ENCODE measurements around the gene FAM167B. TPM values are rescaled to one million over a fixed set of nuclear protein-coding genes. Genes with fewer than 3 reads are reported as not detected.

The FAM167B gene
- total RNA-seq, 1 donor from 2014 or later, result 0.57 TPM

- H3K9me3 Mint-ChIP-seq, result no peaks in the 10 kb centered on the region
- peaks cover 6% of the 10 kb centered on the region for H3K36me3 Mint-ChIP-seq (ENCODE audit: low read depth)
- DNase-seq (ENCODE audit: low spot score), result peak; percentile 35
- peaks cover 17% of the 10 kb centered on the region for H3K4me1 Mint-ChIP-seq (ENCODE audit: low read depth)
- intact Hi-C loops (cut with micrococcal nuclease), result loop anchor here (1.0 kb wide), 3 partner anchors 32 to 198 kb away; no protein-coding TSS in a partner anchor
- H3K27ac Mint-ChIP-seq, result no peak overlapping the region
- H3K27me3 Mint-ChIP-seq (ENCODE audit: insufficient read depth), result no peaks in the 10 kb centered on the region
- H3K4me3 Mint-ChIP-seq, result no peak overlapping the region
Observed at GRCh38 chr1:32215629-32216480, 31.2 kb upstream of the FAM167B start.

GRCh38 chr1:32216566-32216965 is 30.5 kb upstream of the FAM167B start:
- DNase-seq (ENCODE audit: low spot score), result no peak
- Mint-ChIP-seq H3K36me3 (ENCODE audit: low read depth) (peaks cover 6% of the 10 kb centered on the region), H3K4me1 (ENCODE audit: low read depth) (peaks cover 24% of the 10 kb centered on the region), H3K27ac (no peak overlapping the region), H3K27me3 (ENCODE audit: insufficient read depth) (no peaks in the 10 kb centered on the region), H3K4me3 (no peak overlapping the region), H3K9me3 (no peaks in the 10 kb centered on the region)
- intact Hi-C loops (cut with micrococcal nuclease), result no loop called here

- Mint-ChIP-seq H3K4me3 (no peak overlapping the region), H3K4me1 (ENCODE audit: low read depth) (peaks cover 35% of the 10 kb centered on the region), H3K27ac (no peak overlapping the region), H3K9me3 (no peaks in the 10 kb centered on the region), H3K36me3 (ENCODE audit: low read depth) (peaks cover 13% of the 10 kb centered on the region), H3K27me3 (ENCODE audit: insufficient read depth) (no peaks in the 10 kb centered on the region)
- DNase-seq (ENCODE audit: low spot score), result no peak
- intact Hi-C loops (cut with micrococcal nuclease), result no loop called here
Observed at GRCh38 chr1:32219022-32219421, 28.0 kb upstream of the FAM167B start.

GRCh38 chr1:32220746-32221580 is 26.1 kb upstream of the FAM167B start:
- Mint-ChIP-seq H3K27me3 (ENCODE audit: insufficient read depth) (no peaks in the 10 kb centered on the region), H3K4me3 (peak overlapping the region; percentile 98), H3K36me3 (ENCODE audit: low read depth) (peaks cover 21% of the 10 kb centered on the region), H3K27ac (peak overlapping the region; percentile 95), H3K4me1 (ENCODE audit: low read depth) (peaks cover 32% of the 10 kb centered on the region), H3K9me3 (no peaks in the 10 kb centered on the region)
- intact Hi-C loops (cut with micrococcal nuclease), result loop anchor here (10.0 kb wide), 1 partner anchor 54 kb away; no protein-coding TSS in a partner anchor
- no peak for DNase-seq (ENCODE audit: low spot score)

GRCh38 chr1:32221581-32221979 is 25.4 kb upstream of the FAM167B start:
- peaks cover 25% of the 10 kb centered on the region for H3K36me3 Mint-ChIP-seq (ENCODE audit: low read depth)
- intact Hi-C loops (cut with micrococcal nuclease), result loop anchor here (10.0 kb wide), 1 partner anchor 53 kb away; no protein-coding TSS in a partner anchor
- peak overlapping the region; percentile 98 for H3K4me3 Mint-ChIP-seq
- peak overlapping the region; percentile 95 for H3K27ac Mint-ChIP-seq
- H3K9me3 Mint-ChIP-seq, result no peaks in the 10 kb centered on the region
- no peaks in the 10 kb centered on the region for H3K27me3 Mint-ChIP-seq (ENCODE audit: insufficient read depth)
- DNase-seq (ENCODE audit: low spot score), result no peak
- peaks cover 27% of the 10 kb centered on the region for H3K4me1 Mint-ChIP-seq (ENCODE audit: low read depth)

- intact Hi-C loops (cut with micrococcal nuclease), result loop anchor here (1.0 to 10.0 kb wide), 8 partner anchors 21 to 193 kb away; partner anchors contain the start of genes BSDC1, HDAC1 and TXLNA
- Mint-ChIP-seq H3K9me3 (no peaks in the 10 kb centered on the region), H3K36me3 (ENCODE audit: low read depth) (peaks cover 25% of the 10 kb centered on the region), H3K27me3 (ENCODE audit: insufficient read depth) (no peaks in the 10 kb centered on the region), H3K27ac (peak within 1 kb of the TSS; percentile 95), H3K4me3 (peak within 1 kb of the TSS; percentile 98), H3K4me1 (ENCODE audit: low read depth) (peaks cover 25% of the 10 kb centered on the region)
- peak; percentile 89 for DNase-seq (ENCODE audit: low spot score)
Observed at GRCh38 chr1:32221980-32222755, 24.9 kb upstream of the FAM167B start, which contains the start of the genes EIF3I and TMEM234. Gene EIF3I (plus strand): TSS chr1:32222407. CDS start chr1:32222442, 35 bp downstream. Gene TMEM234 (minus strand): TSS chr1:32222353. CDS start chr1:32222322, 31 bp downstream.

- H3K36me3 Mint-ChIP-seq (ENCODE audit: low read depth), result peaks cover 33% of the 10 kb centered on the region
Observed at GRCh38 chr1:32223683-32224082, 23.3 kb upstream of the FAM167B start.

GRCh38 chr1:32224285-32224684 is 22.7 kb upstream of the FAM167B start:
- peak overlapping the region; percentile 98 for H3K4me3 Mint-ChIP-seq
- H3K27ac Mint-ChIP-seq, result no peak overlapping the region
- H3K4me1 Mint-ChIP-seq (ENCODE audit: low read depth), result peaks cover 32% of the 10 kb centered on the region
- no peaks in the 10 kb centered on the region for H3K9me3 Mint-ChIP-seq
- intact Hi-C loops (cut with micrococcal nuclease), result loop anchor here (10.0 kb wide), 1 partner anchor 51 kb away; no protein-coding TSS in a partner anchor
- peaks cover 39% of the 10 kb centered on the region for H3K36me3 Mint-ChIP-seq (ENCODE audit: low read depth)
- no peaks in the 10 kb centered on the region for H3K27me3 Mint-ChIP-seq (ENCODE audit: insufficient read depth)
- no peak for DNase-seq (ENCODE audit: low spot score)

More at GRCh38 chr1:32223683-32224082, 23.3 kb upstream of the FAM167B start:
- no peak for DNase-seq (ENCODE audit: low spot score)
- H3K27ac Mint-ChIP-seq, result peak overlapping the region; percentile 73
- no peaks in the 10 kb centered on the region for H3K27me3 Mint-ChIP-seq (ENCODE audit: insufficient read depth)
- peak overlapping the region; percentile 98 for H3K4me3 Mint-ChIP-seq
- peaks cover 32% of the 10 kb centered on the region for H3K4me1 Mint-ChIP-seq (ENCODE audit: low read depth)
- no peaks in the 10 kb centered on the region for H3K9me3 Mint-ChIP-seq
- intact Hi-C loops (cut with micrococcal nuclease), result loop anchor here (2.0 to 10.0 kb wide), 2 partner anchors 51 to 191 kb away; no protein-coding TSS in a partner anchor

- H3K27me3 Mint-ChIP-seq (ENCODE audit: insufficient read depth), result no peaks in the 10 kb centered on the region
- no peak for DNase-seq (ENCODE audit: low spot score)
- H3K27ac Mint-ChIP-seq, result no peak overlapping the region
- H3K36me3 Mint-ChIP-seq (ENCODE audit: low read depth), result peaks cover 39% of the 10 kb centered on the region
- H3K9me3 Mint-ChIP-seq, result no peaks in the 10 kb centered on the region
- peaks cover 14% of the 10 kb centered on the region for H3K4me1 Mint-ChIP-seq (ENCODE audit: low read depth)
- no peak overlapping the region for H3K4me3 Mint-ChIP-seq
- intact Hi-C loops (cut with micrococcal nuclease), result loop anchor here (10.0 kb wide), 1 partner anchor 46 kb away; no protein-coding TSS in a partner anchor
Observed at GRCh38 chr1:32228771-32229170, 18.3 kb upstream of the FAM167B start.

- H3K36me3 Mint-ChIP-seq (ENCODE audit: low read depth), result peaks cover 31% of the 10 kb centered on the region
- H3K9me3 Mint-ChIP-seq, result no peaks in the 10 kb centered on the region
- intact Hi-C loops (cut with micrococcal nuclease), result no loop called here
- H3K27me3 Mint-ChIP-seq (ENCODE audit: insufficient read depth), result no peaks in the 10 kb centered on the region
- H3K4me1 Mint-ChIP-seq (ENCODE audit: low read depth), result peaks cover 7% of the 10 kb centered on the region
- no peak overlapping the region for H3K4me3 Mint-ChIP-seq
- H3K27ac Mint-ChIP-seq, result peak overlapping the region; percentile 23
- DNase-seq (ENCODE audit: low spot score), result no peak
Observed at GRCh38 chr1:32231843-32232432, 15.1 kb upstream of the FAM167B start.

- no peaks in the 10 kb centered on the region for H3K9me3 Mint-ChIP-seq
- no peak overlapping the region for H3K4me3 Mint-ChIP-seq
- intact Hi-C loops (cut with micrococcal nuclease), result no loop called here
- no peaks in the 10 kb centered on the region for H3K27me3 Mint-ChIP-seq (ENCODE audit: insufficient read depth)
- H3K36me3 Mint-ChIP-seq (ENCODE audit: low read depth), result peaks cover 30% of the 10 kb centered on the region
- DNase-seq (ENCODE audit: low spot score), result no peak
- H3K27ac Mint-ChIP-seq, result no peak overlapping the region
- H3K4me1 Mint-ChIP-seq (ENCODE audit: low read depth), result peaks cover 2% of the 10 kb centered on the region
Observed at GRCh38 chr1:32232558-32233304, 14.3 kb upstream of the FAM167B start.
